HG03442 (cell line): Measurements from ENCODE around the gene PRKCD.

ENCODE experiments used
- ATAC-seq: cut with Tn5 transposase; IDR thresholded peaks from one replicate; pipeline ENCODE4 v1.9.1; 2021; ENCODE audit warnings: mild to moderate bottlenecking, moderate library complexity; ENCODE audit not compliant: unreplicated experiment

The PRKCD gene

GRCh38 chr3:53188720-53189119 lies 27.7 kb downstream of the PRKCD start:
- ATAC-seq = no peak

GRCh38 chr3:53189276-53189675 lies 28.3 kb downstream of the PRKCD start:
- no peak for ATAC-seq

GRCh38 chr3:53190659-53191058 lies 29.6 kb downstream of the PRKCD start:
- no peak for ATAC-seq

- ATAC-seq = no peak
Observed at GRCh38 chr3:53191836-53192480, 30.9 kb downstream of the PRKCD start.

GRCh38 chr3:53192608-53193007 lies 31.6 kb downstream of the PRKCD start:
- ATAC-seq = peak; percentile 29

GRCh38 chr3:53193466-53194209 lies 32.6 kb downstream of the PRKCD start:
- ATAC-seq = no peak

- no peak for ATAC-seq
Observed at GRCh38 chr3:53194210-53195065, 33.4 kb downstream of the PRKCD start.

GRCh38 chr3:53195066-53195450 lies 34.0 kb downstream of the PRKCD start:
- ATAC-seq = no peak

GRCh38 chr3:53195602-53196574 lies 34.9 kb downstream of the PRKCD start:
- no peak for ATAC-seq

GRCh38 chr3:53196575-53197407 lies 35.8 kb downstream of the PRKCD start:
- ATAC-seq = peak; percentile 39

- ATAC-seq = no peak
Observed at GRCh38 chr3:53198256-53198977, 37.4 kb downstream of the PRKCD start.

GRCh38 chr3:53198996-53199395 lies 38.0 kb downstream of the PRKCD start:
- ATAC-seq = no peak

GRCh38 chr3:53199834-53200233 lies 38.8 kb downstream of the PRKCD start:
- no peak for ATAC-seq

- no peak for ATAC-seq
Observed at GRCh38 chr3:53200501-53201498, 39.8 kb downstream of the PRKCD start.

- ATAC-seq = no peak
Observed at GRCh38 chr3:53202331-53203015, 41.5 kb downstream of the PRKCD start.

GRCh38 chr3:53211706-53212702 lies 51.0 kb downstream of the PRKCD start:
- ATAC-seq = no peak
